Umbilical cord (tissue), 2 donors: ENCODE results near the gene MAS1L. TPM values are rescaled to one million over a fixed set of nuclear protein-coding genes. Genes with fewer than 3 reads are reported as not detected.

ENCODE experiments used
- DNase-seq: peaks from one replicate; pipeline ENCODE4 v3.0.0-alpha.2; 2015; ENCODE audit warnings: low spot score
- total RNA-seq: library from RNA; depleted of rRNA; stranded (reverse); fragments of >200 nt; gene quantifications from one replicate; pipeline ENCODE4 v1.2.3, GENCODE V29; 2014; ENCODE audit warnings: low replicate concordance; ENCODE audit not compliant: insufficient read depth

MAS1L gene
- total RNA-seq, 1 donor from 2014 or later: 1.4 TPM

DNA sequence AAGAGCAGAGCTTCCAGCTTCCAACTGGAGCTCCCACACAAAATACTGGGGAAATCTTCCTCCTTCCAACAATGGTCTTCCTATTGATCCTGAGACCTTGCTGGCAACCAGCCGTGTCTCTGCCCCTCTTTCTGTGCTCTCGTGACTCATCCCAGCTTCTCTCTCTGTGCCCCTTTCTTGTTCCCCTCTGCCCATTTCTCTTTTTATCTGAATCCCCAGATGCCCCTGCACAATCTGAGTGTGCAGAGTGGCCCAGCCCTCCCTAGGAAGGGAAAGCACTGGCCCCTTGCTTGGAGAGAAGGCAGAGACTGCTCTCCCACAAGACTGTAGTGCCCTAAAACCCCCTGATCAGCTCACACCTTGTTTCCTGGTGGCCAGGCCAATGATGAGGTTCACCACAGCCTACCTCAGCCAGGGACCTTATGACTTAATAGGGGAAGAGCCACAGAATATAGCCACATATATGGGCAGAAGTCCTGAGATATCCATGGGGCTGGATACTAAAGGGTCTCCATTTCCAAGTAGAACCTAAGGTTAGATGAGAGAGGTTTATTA, 23.1 kb upstream of the MAS1L start:
- no peak for DNase-seq

DNA sequence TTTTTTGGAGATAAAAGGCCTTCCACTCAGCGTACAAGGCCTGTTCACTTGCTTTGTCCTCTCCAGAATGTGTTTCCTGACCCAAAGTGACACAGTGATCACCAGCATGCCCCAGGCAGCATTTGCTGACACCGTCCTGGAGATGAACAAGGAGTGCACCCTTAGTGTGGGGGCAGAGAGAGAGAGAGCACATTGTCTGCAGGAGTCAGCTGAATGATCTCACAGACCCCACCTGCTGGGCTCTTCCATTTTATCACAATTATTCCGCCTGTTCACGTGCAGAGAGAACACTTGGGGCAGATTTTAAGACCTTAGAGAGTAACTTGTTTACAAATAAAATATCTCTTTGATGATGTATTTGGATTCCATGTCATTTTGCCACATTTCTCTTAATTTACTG, 22.4 kb upstream of the MAS1L start:
- no peak for DNase-seq

DNA sequence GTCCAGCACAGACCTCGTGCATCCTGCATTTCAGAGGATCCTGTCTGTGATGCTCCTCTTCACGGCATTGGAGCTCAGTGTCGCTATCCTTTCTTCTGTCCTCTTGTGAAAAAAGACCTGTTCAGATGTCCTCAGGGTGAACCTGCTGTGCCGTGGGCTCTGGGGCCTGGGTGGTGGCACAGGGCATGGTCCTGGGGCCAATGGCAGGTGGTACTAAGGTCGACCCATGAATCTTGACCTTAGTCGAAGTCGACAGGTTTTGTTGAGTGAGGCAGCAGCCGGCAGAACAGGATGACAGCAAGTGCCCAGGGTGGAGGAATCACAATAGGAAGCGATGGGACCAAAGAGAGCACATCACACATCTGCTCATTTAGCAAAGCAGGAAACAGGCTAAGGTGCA, 22.0 kb upstream of the MAS1L start:
- DNase-seq: no peak

DNA sequence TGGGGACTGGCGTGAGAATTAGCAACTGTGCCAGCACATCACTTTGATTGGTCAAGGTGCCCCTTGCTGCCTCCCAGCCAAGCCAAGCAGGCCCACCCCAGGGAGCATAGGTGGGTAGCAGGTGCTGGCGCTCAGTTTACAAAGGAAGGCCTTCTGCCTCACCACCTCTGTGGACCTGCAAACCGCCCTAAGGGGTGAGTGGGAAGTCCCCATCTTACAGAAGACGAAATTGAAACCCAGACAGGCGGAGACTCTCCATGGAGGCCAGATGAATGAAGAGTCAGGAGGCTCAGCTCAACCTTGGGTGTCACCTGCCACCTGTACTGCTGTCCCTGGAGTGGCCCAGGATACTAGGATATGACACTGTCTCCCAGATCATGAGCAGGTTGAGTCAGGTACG, 21.5 kb upstream of the MAS1L start:
- no peak for DNase-seq

DNA sequence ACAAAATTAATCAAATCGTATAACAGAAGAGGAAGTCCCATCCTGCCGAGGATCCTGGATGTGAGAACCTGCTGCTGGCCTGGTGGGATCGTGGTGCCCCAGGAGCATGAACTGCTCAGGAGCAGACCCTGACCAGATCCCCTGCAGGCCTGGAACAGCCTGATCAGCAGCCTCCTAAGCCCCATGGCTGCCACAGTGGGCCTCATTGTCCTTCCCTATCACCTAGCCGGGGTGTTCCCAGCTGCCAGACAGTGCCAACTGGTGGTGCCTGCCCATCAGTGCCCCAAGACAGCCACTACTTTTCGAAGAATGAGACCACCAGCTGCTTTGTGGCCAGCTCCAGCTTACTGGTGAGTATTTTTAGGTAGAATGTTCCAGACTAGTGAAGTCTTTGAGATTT, 19.6 kb upstream of the MAS1L start:
- no peak for DNase-seq

DNA sequence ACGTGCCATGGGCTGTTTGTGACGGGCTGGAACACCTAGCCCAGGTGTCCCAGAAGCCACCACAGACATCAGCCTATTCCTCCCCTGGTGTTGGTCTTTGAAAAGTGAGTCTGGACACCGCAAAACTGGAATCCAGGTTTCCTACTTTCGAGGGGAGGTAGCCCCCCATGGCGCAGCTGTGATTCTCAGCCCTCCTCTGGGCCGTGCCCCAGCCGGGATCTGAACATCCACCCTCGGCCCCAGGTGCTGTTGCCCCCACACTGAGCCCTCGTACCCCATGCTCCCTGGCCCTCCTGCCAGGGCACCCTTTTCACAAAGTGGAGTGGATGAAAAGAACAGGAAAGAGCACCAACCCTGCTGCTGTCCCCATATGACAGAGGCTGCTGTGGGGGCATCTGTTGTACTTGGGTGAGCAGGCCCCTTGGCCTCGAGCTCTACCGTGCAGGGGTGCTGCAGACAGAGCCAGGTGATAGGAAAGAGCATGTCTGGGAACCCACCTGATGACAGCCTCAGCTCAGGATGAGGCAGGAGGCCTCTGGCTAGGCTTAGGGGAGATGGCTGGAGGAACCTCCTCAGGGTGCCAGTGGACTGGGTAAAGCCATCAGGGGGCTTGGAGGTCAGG, 18.8 kb upstream of the MAS1L start:
- no peak for DNase-seq

DNA sequence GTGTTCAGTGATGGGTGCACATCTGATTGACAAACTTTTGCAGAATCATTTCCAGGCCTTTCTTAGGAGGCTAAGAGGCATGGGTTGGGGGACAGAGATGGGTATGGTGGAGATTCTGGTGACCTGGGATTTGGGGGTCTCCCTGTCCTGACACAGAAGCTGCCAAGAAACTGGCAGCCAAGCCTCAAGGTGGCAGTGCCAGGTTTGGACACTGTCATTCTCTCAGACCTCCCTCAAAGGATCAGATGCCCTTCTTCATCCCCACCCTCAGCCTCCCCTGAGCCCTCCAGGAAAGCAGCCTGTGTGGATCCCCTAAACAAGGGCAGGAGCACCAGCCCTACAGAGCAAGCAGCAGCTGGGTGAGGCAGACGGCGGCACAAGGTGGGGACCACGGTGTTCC, 18.1 kb upstream of the MAS1L start:
- DNase-seq: no peak

DNA sequence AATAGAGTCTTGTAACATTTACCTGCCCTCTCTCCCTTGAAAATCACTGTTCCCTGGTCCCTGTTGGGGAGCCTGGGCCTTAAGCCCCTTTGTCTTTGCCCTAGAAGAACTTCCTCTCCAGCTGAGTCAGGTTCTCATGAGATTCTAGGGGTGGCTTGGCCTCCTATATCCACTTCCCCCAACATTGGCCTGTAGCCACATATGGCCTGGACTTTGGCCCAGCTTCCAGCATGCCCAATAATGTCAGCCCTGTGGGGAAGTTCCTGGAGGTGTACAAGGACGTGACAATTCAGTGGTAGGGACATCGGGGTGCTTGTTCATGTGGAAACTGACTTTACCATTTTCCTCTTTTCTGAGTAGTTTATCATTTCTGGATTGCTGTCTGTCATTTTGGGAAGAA, 17.2 kb upstream of the MAS1L start:
- no peak for DNase-seq

DNA sequence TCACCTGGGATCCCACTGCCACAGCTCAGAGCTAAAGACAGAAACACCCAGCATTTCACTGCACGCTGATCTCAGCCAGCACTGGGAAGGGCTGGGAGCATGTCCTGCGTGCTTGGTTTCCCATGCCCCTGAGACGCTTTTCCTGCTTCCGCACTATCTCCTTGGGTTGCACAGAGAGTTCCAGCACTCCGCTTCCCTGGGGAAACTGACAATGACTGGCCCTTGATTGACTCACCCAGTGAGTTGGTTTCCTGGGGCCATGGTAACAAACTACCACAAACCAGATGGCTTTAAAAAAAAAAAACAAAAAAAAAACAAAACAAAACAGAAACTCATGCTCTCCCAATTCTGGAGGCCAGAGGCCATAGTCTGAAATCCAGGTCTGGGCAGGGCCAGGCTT, 14.8 kb upstream of the MAS1L start:
- no peak for DNase-seq

DNA sequence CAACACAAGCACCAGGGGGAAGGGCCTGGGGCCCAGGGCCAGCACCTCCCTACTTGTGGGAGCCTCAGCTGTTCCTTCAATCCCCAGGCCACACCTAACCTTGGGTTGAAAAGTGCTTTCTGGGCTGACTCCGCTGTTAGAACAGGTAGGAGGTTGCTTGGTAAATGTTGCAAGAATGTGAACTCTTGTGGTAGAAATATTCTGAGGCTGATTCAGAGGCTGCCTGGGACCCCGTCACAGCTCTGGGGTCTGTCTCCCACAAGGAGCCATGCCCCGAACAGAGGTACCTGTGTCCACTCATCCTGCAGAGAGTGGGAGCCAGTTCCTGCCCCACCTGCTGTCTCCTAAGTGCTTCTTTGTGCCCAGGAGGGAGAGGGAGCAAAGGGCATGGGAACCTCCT, 14.4 kb upstream of the MAS1L start:
- DNase-seq: no peak

DNA sequence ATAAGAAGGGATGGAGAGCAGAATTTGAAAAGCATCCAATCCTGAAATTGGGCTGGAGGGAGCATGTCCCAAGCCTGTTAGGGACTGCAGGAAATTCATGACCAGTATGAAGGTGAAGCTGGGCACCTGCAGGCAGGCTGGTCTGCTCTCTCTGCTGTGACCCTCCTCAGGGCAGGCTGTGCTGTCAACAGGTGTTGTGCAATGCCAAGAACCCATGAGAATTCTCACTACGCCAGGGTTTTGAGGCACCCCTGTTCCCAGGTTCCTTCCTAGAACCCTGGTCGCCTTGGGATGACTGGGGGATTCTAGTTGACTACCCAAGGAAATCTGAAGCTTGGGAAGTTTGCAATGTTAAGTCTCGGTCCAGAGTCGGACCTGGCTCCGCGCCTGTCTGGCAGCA, 13.3 kb upstream of the MAS1L start:
- DNase-seq: no peak

DNA sequence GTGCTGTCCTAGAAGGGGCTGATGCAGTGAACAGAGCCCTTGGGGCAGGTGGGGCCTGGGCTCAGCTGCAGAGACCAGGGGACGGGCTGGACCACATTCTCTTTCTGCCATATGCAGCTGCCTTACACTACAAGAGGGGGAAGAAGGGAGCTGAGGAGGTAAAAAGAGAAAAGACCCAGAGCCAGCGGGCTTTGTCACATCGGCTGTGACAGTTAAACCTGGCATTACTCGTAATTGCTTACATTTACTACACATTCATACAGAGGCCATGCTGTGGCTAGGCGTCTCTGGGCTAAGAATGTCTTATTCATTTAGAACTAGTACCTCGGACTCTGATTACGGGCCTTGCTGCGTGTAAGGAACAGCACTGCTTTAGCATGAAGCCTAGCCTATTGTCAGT, 12.8 kb upstream of the MAS1L start:
- DNase-seq: no peak

DNA sequence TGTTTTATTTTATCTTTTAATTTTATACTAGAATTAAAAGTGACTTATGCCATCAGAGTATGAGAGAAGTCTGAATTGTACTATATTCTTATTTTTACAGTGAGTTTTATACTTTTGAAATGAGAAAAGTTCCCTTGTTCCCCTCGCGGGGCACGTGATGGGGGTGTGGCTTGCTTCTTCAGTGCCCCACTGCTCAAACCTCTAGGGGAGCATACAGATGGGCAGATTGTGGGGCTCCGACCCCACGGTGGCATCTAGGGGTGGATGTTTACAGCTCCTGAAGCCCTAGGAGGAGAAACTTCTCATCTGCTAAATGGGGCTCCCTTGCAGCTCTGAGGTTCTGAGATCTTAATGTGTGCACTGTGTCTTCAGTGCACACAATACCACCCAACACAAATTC, 11.9 kb upstream of the MAS1L start:
- DNase-seq: no peak

DNA sequence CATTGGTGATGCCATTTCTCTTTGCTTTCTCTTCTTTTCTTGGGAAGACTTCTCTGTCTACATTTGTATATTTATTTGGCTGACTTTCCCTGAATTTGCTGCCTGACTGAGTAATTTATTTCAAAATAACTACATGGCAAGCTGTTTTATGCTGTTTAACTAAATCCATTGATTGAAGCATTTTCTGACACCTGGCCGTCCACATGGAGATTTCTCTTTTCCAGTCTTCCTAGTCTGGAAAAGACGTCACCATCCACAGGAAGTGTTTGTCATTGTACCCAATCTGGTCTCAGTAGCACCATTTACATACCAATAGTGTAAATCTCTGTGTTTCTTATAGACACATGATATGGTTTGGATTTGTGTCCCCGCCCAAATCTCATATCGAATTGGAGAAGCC, 9.2 kb upstream of the MAS1L start:
- DNase-seq: no peak

DNA sequence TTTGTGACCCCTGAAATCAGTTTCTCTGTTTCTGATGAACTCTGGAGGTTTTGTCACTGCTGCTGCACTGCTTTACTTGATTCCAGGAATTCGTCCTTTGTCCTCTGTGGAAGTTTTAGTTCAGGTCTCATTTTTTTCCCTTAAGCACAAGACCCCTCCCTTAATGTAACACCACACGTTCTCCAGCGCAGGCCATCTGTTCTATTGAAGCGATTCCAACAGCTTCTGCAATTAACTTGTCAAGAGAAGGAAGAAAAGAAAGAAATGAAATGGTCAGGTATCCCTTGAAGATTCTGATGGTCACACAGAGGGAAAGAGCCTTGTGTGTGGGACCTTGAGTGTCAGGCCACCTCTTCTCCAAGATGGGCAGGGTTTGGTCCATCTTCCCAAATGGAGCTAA, 7.8 kb upstream of the MAS1L start:
- DNase-seq: no peak

DNA sequence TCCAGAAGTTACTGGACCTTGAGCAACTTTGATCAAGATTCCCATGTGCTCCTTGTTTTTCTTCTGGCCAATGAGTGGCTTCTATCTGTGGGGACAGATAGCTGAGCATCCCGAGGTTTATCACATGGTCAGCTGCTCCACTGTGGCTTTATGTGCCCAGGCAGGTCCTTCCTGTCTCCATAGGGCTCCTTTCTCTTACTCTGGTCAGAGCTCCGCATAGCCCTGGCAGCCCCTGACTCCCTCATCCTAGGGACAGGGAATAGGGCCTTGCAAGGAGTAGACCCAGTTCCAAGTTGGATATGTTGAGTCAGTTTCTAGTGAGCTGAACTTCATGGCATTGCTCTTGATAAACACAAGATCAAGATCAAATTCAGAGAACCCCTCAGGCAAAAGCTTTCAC, 6.4 kb upstream of the MAS1L start:
- no peak for DNase-seq

DNA sequence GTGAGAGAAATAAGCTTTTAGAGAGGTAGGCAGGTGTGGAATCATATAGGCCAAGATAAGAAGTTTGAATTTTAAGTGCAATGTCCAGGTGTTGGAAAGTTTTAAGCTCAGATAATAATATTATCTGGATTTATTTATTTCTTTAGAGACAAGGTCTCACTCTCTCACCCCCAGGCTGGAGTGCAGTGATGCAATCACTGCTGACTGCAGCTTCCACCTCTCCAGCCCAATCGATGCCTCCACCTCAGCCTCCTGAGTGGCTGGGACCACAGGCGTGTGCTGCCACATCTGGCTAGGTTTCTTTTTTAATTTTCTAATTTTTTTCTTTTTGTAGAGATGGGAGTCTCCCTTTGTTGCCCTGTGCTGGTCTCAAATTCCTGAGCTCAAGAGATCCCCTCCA, 5.5 kb upstream of the MAS1L start:
- no peak for DNase-seq

DNA sequence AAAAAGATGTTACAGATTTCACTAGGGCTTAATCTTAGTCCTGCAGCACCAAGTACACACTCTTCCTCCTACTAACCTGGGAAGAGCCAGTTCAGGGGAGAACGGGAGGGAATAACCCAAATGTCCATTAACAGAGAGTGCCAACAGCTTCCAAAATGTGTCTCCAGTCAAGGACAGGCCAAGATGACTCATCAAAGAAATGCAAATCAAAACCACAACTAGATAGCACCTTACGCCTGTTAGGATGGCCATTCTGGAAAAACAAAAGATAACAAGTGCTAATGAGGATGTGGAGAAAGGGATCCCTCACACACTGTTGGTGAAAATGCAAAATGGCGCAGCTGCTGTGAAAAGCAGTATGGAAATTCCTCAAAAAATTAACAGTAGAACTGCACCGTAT, 3.8 kb upstream of the MAS1L start:
- DNase-seq: no peak

DNA sequence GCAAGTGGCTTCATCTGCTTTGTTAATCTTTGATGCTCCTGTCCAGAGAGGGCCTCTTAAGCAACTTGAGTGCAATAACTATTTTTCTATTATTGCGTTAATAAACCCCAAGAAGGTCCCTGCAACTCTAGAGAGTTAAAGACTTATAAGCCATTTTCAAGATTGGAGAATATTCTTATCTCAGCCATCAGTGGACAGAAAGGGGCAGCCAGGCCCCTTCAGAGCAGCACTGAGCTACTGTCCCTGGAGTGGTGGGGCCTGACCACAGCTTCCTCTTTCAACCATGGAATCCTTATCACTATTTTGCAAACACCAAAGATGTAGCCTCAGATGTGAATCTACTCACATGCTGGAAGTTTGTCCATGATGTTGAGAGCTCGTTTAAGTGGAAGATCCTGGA, 2.8 kb upstream of the MAS1L start:
- no peak for DNase-seq

DNA sequence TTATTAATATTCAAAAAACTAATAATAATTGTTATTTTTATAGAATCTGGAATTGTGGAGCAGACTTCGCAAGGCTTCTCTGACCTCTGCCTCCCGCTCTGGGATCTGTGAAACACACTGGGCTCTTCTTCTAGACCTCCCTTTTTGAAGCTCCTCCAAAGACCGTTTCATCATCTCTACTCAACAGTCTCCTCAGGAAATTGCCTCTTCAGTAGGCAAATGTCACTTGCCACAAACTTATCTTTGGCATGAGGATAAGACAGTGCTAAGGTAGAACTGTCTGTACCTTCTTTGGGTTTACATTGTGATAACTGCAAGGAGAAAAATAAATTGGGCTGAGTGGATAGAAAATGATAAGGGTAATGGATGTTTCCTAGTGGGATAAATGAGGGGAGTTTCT, 2.3 kb upstream of the MAS1L start:
- DNase-seq: no peak

DNA sequence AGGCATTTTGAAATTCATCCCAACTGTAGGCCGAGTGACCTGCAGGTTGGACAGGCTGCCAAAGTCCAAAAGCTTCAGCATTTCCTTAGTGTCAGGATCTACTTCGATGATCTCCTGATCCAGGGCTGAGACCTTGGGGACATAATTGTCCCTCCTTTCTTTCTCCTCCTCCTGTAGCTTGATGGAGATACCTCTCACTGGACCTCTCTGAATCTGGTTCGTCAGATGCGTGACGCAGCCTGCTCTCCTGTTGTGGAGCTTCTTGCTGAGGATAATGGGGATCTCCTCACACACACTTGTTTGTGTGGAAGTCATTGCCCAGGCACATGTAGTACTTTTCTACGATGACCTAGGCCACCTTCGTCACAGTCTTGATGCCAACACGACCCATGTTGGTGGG, 1.5 kb upstream of the MAS1L start:
- DNase-seq: no peak

DNA sequence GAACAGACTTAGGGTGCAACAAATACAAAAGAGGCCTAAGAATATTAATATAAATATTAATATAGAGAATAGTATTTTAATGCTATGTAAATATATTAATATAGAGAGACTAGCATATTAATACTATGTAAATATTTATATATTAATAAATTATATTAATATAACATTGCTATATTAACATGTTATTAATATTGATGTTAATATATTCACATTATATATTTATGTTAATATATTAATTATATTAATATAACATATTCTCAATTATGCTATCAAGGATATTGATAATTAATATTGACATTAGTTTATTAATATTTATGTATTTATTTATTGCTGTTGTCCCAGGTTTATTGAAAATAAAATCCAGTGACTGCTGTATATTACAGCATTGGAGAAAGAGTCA, 1.1 kb upstream of the MAS1L start:
- DNase-seq: no peak

DNA sequence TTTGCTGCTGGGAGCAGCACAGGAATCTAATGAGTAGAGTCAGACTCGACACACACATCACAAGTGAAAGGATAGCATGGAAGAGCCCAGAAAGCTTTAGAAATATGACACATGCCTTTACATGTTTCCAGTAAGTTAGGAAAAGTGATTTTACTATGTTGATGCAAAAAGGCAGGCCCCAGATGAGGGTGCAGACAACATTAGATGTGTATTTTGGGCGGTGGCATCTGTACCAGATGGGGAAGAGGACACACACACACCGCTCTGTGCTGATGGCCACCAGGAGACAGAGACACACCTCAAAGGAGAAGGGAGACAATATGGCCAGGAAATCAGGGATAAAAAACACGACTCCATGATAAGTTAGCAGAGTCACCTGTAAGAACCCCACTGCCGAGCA, 625 bp downstream of the MAS1L start:
- no peak for DNase-seq

DNA sequence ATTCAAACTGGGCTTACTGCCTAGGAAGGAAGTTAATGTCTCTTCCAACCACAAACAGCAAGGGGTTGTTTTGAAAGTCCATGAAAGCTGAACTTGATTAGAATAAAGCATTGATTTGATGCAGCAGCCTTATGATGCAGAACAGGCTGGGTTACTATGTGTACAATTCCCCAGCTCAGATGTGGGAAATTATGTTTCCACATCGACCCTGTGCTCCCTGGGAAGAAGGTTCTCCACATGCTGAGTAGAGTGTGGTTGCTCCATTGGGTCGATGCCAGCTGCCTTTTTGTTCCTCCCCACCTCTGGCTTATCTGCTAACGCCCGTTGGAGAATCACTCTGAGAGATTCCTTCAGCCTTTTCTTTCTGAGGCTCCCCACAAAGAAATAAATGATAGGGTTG, 1.2 kb downstream of the MAS1L start:
- no peak for DNase-seq
